BE2C (cell line): ENCODE data around the gene BPIFB6.

Source experiments
- DNase-seq: peaks from one replicate; pipeline ENCODE4 v3.0.0-alpha.2; 2020
- H3K27me3 ChIP-seq: fragments of 250-450 bp; sonication (Bioruptor Pico); 2 replicates; pipeline ENCODE4 v1.5.1; 2020; ENCODE audit warnings: mild to moderate bottlenecking
- H3K36me3 ChIP-seq: fragments of 250-450 bp; sonication (Bioruptor Pico); 2 replicates; pipeline ENCODE4 v1.5.1; 2020; ENCODE audit warnings: mild to moderate bottlenecking
- H3K4me1 ChIP-seq: fragments of 250-450 bp; sonication (Bioruptor Pico); 2 replicates; pipeline ENCODE4 v1.5.1; 2020
- H3K4me3 ChIP-seq: 2 replicates; pipeline ENCODE4 v1.5.1; 2011; ENCODE audit warnings: low read depth, low read length
- H3K9me3 ChIP-seq: fragments of 250-450 bp; sonication (Bioruptor Pico); 2 replicates; pipeline ENCODE4 v1.5.1; 2020
- CTCF ChIP-seq: IDR thresholded peaks from 2 replicates; pipeline ENCODE4 v1.5.1; 2012; ENCODE audit warnings: mild to moderate bottlenecking, low read depth, low read length

BPIFB6 gene

GRCh38 chr20:33082546-33082945 lies 51.1 kb downstream of the BPIFB6 start:
- Histone ChIP-seq H3K4me1 (no peaks in the 10 kb centered on the region), H3K27me3 (no peaks in the 10 kb centered on the region), H3K4me3 (no peak overlapping the region), H3K36me3 (no peaks in the 10 kb centered on the region), H3K9me3 (no peaks in the 10 kb centered on the region; the same call in 1 of the 2 replicates)
- no peak for DNase-seq
- TF ChIP-seq CTCF: no peak

GRCh38 chr20:33083544-33084340 lies 52.3 kb downstream of the BPIFB6 start:
- no peaks in the 10 kb centered on the region for H3K36me3 ChIP-seq
- no peak for TF ChIP-seq CTCF
- H3K9me3 ChIP-seq: no peaks in the 10 kb centered on the region; the same call in 1 of the 2 replicates
- H3K4me1 ChIP-seq: no peaks in the 10 kb centered on the region
- DNase-seq: no peak
- H3K4me3 ChIP-seq: no peak overlapping the region
- H3K27me3 ChIP-seq: peaks cover 3% of the 10 kb centered on the region; the same call in 1 of the 2 replicates

- H3K9me3 ChIP-seq: no peaks in the 10 kb centered on the region; the same call in 1 of the 2 replicates
- peaks cover 3% of the 10 kb centered on the region; the same call in 1 of the 2 replicates for H3K27me3 ChIP-seq
- H3K4me3 ChIP-seq: no peak overlapping the region
- no peak for DNase-seq
- TF ChIP-seq CTCF: no peak
- H3K4me1 ChIP-seq: no peaks in the 10 kb centered on the region
- H3K36me3 ChIP-seq: no peaks in the 10 kb centered on the region
These were observed 53.3 kb downstream of the BPIFB6 start for GRCh38 chr20:33084722-33085121.

- Histone ChIP-seq H3K9me3 (no peaks in the 10 kb centered on the region; the same call in 1 of the 2 replicates), H3K4me1 (no peaks in the 10 kb centered on the region), H3K36me3 (no peaks in the 10 kb centered on the region), H3K27me3 (peaks cover 3% of the 10 kb centered on the region; the same call in 1 of the 2 replicates), H3K4me3 (no peak overlapping the region)
- DNase-seq: no peak
- TF ChIP-seq CTCF: no peak
These were observed 54.7 kb downstream of the BPIFB6 start for GRCh38 chr20:33086052-33086722.

GRCh38 chr20:33091147-33091546 lies 59.7 kb downstream of the BPIFB6 start:
- Histone ChIP-seq H3K4me3 (no peak overlapping the region), H3K9me3 (no peaks in the 10 kb centered on the region), H3K27me3 (peaks cover 3% of the 10 kb centered on the region; the same call in 1 of the 2 replicates), H3K4me1 (no peaks in the 10 kb centered on the region), H3K36me3 (no peaks in the 10 kb centered on the region)
- DNase-seq: no peak
- TF ChIP-seq CTCF: no peak

- no peak for TF ChIP-seq CTCF
- Histone ChIP-seq H3K4me1 (no peaks in the 10 kb centered on the region), H3K36me3 (no peaks in the 10 kb centered on the region), H3K4me3 (no peak overlapping the region), H3K9me3 (no peaks in the 10 kb centered on the region), H3K27me3 (peaks cover 3% of the 10 kb centered on the region; the same call in 1 of the 2 replicates)
- no peak for DNase-seq
These were observed 60.2 kb downstream of the BPIFB6 start for GRCh38 chr20:33091693-33092092.
